ENCODE data around the gene PPM1D. TPM values are rescaled to one million over a fixed set of nuclear protein-coding genes. Genes with fewer than 3 reads are reported as not detected.
"Not testable (repeated sequence)": the region's sequence is repeated elsewhere in the genome, so short reads cannot be mapped to it uniquely, and the experiment has no call there.

PPM1D gene
- total and polyA plus RNA-seq, 8 donors, result 17.1 to 27.0 (median 21.6) TPM

- ATAC-seq (peak; percentile 82), DNase-seq (no peak)
- Histone ChIP-seq H3K4me1 (peaks cover 7 to 46% of the 10 kb centered on the region in 2 donors), H3K9me3 (no peaks in the 10 kb centered on the region), H3K27ac (no peak overlapping the region), H3K27me3 (no peaks in the 10 kb centered on the region), H3K4me3 (no peak overlapping the region), H3K36me3 (peaks cover 0 to 5% of the 10 kb centered on the region in 2 donors)
- TF ChIP-seq CTCF (IDR thresholded peaks at IDR 0.05), result no peak
- intact Hi-C loops (cut with DNase I), result no loop called here
Measured at GRCh38 chr17:60613325-60613724, 13.3 kb downstream of the PPM1D start.

GRCh38 chr17:60613796-60614195 is 13.8 kb downstream of the PPM1D start:
- H3K9me3 ChIP-seq; H3K4me3 ChIP-seq; H3K27ac ChIP-seq; H3K36me3 ChIP-seq; DNase-seq; intact Hi-C loops (cut with DNase I); H3K27me3 ChIP-seq; ATAC-seq: not testable (repeated sequence)
- peaks cover 7 to 48% of the 10 kb centered on the region in 2 donors for H3K4me1 ChIP-seq

GRCh38 chr17:60614247-60614646 is 14.3 kb downstream of the PPM1D start:
- intact Hi-C loops (cut with DNase I); DNase-seq: not testable (repeated sequence)
- peaks cover 7 to 53% of the 10 kb centered on the region in 2 donors for H3K4me1 ChIP-seq

GRCh38 chr17:60615108-60615507 is 15.1 kb downstream of the PPM1D start:
- ATAC-seq (no peak), DNase-seq (no peak)
- Histone ChIP-seq H3K27me3 (no peaks in the 10 kb centered on the region), H3K9me3 (no peaks in the 10 kb centered on the region), H3K4me1 (peaks cover 7 to 52% of the 10 kb centered on the region in 2 donors), H3K4me3 (no peak overlapping the region), H3K27ac (no peak overlapping the region), H3K36me3 (peaks cover 0 to 5% of the 10 kb centered on the region in 2 donors)
- TF ChIP-seq CTCF (IDR thresholded peaks at IDR 0.05), result no peak
- intact Hi-C loops (cut with DNase I), result no loop called here

More at GRCh38 chr17:60614247-60614646, 14.3 kb downstream of the PPM1D start:
- H3K27me3 ChIP-seq, H3K27ac ChIP-seq, ATAC-seq, H3K9me3 ChIP-seq, H3K4me3 ChIP-seq, H3K36me3 ChIP-seq: not testable (repeated sequence)

- intact Hi-C loops (cut with DNase I), result no loop called here
- Histone ChIP-seq H3K27ac (no peak overlapping the region), H3K36me3 (peaks cover 0 to 5% of the 10 kb centered on the region in 2 donors), H3K4me1 (peaks cover 4 to 45% of the 10 kb centered on the region in 2 donors), H3K9me3 (no peaks in the 10 kb centered on the region), H3K27me3 (no peaks in the 10 kb centered on the region), H3K4me3 (no peak overlapping the region)
- DNase-seq, result no peak
- TF ChIP-seq CTCF (IDR thresholded peaks at IDR 0.05), result no peak
- ATAC-seq, result no peak
Measured at GRCh38 chr17:60615840-60616239, 15.8 kb downstream of the PPM1D start.

GRCh38 chr17:60618080-60618479 is 18.1 kb downstream of the PPM1D start:
- Histone ChIP-seq H3K36me3 (peaks cover 0 to 5% of the 10 kb centered on the region in 2 donors), H3K4me3 (no peak overlapping the region), H3K4me1 (peaks cover 2 to 26% of the 10 kb centered on the region in 2 donors), H3K27me3 (no peaks in the 10 kb centered on the region), H3K27ac (no peak overlapping the region), H3K9me3 (no peaks in the 10 kb centered on the region)
- ATAC-seq (no peak), DNase-seq (no peak)
- TF ChIP-seq CTCF (IDR thresholded peaks at IDR 0.05), result no peak
- intact Hi-C loops (cut with DNase I), result no loop called here
